ENCODE measurements around the gene CTPS1. TPM values are rescaled to one million over a fixed set of nuclear protein-coding genes. Genes with fewer than 3 reads are reported as not detected.
A peak's percentile ranks its signal among the peaks of the same experiment; 100 is the strongest.

Gene CTPS1
- total and polyA plus RNA-seq, 2 experiments from 2014 or later: 31.8 to 93.9 TPM

DNA sequence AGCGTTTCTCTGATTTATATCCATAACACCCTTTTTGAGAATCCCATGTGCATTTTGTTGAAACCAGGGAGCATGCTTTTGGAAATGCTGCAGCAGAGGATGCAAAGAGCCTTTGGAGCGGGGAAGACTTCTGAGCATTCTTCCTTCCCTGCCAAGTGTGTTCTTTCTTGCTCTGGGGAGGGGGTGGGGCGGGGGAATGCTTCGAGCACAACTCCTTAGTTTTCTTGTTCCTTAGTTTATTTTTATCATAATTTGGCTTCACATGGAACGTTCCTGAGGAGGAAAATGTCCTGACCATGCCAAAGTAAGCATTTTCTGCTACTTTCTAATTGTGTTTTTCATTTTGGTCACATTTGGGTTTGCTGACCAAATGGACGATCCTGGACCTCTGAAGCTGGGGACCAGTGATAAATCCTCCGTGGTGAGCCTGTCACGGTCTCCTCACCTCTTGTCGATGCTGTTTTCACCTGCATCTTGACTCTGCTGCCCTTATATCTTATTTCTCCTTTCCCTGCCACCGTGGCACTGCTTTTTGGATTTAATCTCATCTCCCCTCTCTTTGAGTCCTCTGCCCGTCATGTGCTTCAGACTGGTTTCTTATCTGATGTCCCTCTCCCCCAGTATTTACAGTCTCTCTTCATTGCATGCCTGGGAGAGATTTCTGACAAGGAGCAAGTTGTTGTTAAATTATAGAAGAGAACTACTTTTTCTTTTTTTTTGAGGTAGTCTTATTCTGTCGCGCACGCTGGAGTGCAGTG lies 2.4 kb downstream of the CTPS1 start (continued):
- TF ChIP-seq, protein P1, sequence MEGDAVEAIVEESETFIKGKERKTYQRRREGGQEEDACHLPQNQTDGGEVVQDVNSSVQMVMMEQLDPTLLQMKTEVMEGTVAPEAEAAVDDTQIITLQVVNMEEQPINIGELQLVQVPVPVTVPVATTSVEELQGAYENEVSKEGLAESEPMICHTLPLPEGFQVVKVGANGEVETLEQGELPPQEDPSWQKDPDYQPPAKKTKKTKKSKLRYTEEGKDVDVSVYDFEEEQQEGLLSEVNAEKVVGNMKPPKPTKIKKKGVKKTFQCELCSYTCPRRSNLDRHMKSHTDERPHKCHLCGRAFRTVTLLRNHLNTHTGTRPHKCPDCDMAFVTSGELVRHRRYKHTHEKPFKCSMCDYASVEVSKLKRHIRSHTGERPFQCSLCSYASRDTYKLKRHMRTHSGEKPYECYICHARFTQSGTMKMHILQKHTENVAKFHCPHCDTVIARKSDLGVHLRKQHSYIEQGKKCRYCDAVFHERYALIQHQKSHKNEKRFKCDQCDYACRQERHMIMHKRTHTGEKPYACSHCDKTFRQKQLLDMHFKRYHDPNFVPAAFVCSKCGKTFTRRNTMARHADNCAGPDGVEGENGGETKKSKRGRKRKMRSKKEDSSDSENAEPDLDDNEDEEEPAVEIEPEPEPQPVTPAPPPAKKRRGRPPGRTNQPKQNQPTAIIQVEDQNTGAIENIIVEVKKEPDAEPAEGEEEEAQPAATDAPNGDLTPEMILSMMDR (conservative IDR thresholded peaks at IDR 0.05; ENCODE audit: low read depth in 2 of 2): no peak
- TF ChIP-seq STAT1 (IDR thresholded peaks at IDR 0.05; ENCODE audit: unreplicated experiment) (no peak), NANOG (IDR thresholded peaks at IDR 0.05; ENCODE audit: borderline replicate concordance) (no peak), POLR2AphosphoS5 (IDR thresholded peaks at IDR 0.05; ENCODE audit: low read depth) (no peak)

DNA sequence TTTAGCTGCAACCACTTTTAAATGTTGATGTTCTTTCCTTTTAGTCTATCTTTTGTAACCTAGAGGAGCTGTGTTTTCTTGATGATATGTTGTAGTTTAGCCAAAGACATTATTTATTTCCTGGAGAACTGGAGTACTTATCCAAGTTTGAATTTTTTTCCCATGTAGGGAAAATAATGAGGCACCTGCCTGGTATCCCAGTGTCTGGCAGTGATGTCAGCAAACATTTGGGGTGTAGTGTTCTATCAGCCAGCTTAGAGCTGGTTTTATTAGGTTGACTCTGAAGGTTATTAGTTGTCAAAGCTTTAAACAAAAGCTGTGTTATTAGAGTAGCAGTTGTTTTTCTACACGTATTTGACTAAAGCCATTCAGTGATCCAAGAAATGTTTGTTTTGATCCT lies 3.2 kb downstream of the CTPS1 start:
- Histone ChIP-seq H3K4me1 (ENCODE audit: insufficient read depth) (peaks cover 23% of the 10 kb centered on the region), H3F3A (replicated peaks; ENCODE audit: low read depth) (0 out of 2 replicates have a peak, but pooled peaks cover 3% of the 10 kb centered on the region), H3K27me3 (ENCODE audit: insufficient read depth) (no peaks in the 10 kb centered on the region), H3K79me2 (replicated peaks; ENCODE audit: insufficient read depth) (peaks cover 60% of the 10 kb centered on the region), H4K20me1 (replicated peaks; ENCODE audit: insufficient read depth) (peaks cover 33% of the 10 kb centered on the region), H3K36me3 (ENCODE audit: insufficient read depth) (peaks cover 39% of the 10 kb centered on the region), H3K9me2 (ENCODE audit: insufficient read depth) (no peaks in the 10 kb centered on the region), H3K4me3 (no peak overlapping the region), H3K4me2 (no peak overlapping the region), H2AFZ (no peak overlapping the region), H3K27ac (ENCODE audit: low read depth) (0 out of 2 replicates have a peak overlapping the region, but pooled peaks have one; percentile 45)
- Mint-ChIP-seq H3K4me3 (no peak overlapping the region), H3K27me3 (ENCODE audit: insufficient read depth, low read depth, poor library complexity) (peaks cover 8% of the 10 kb centered on the region), H3K4me1 (peaks cover 21% of the 10 kb centered on the region), H3K27ac (0 out of 2 replicates have a peak overlapping the region, but pooled peaks have one; percentile 30), H3K9me3 (no peaks in the 10 kb centered on the region), H3K36me3 (ENCODE audit: low read depth) (peaks cover 55% of the 10 kb centered on the region)
- no peak for DNase-seq (ENCODE audit: low spot score)
- no peak for ATAC-seq
- TF ChIP-seq ZNF114 (CRISPR knock-in tag; IDR thresholded peaks at IDR 0.05) (no peak), POLR2AphosphoS5 (IDR thresholded peaks at IDR 0.05; ENCODE audit: low read depth) (no peak), STAT1 (IDR thresholded peaks at IDR 0.05; ENCODE audit: unreplicated experiment) (no peak), EZH2 (IDR thresholded peaks at IDR 0.05; ENCODE audit: low read depth, unreplicated experiment) (no peak), CREB1 (CRISPR knock-in tag; IDR thresholded peaks at IDR 0.05; ENCODE audit: low read depth) (no peak)
- TF ChIP-seq, protein P1 (conservative IDR thresholded peaks at IDR 0.05; ENCODE audit: low read depth in 2 of 2): no peak
- TF ChIP-seq, protein P2, sequence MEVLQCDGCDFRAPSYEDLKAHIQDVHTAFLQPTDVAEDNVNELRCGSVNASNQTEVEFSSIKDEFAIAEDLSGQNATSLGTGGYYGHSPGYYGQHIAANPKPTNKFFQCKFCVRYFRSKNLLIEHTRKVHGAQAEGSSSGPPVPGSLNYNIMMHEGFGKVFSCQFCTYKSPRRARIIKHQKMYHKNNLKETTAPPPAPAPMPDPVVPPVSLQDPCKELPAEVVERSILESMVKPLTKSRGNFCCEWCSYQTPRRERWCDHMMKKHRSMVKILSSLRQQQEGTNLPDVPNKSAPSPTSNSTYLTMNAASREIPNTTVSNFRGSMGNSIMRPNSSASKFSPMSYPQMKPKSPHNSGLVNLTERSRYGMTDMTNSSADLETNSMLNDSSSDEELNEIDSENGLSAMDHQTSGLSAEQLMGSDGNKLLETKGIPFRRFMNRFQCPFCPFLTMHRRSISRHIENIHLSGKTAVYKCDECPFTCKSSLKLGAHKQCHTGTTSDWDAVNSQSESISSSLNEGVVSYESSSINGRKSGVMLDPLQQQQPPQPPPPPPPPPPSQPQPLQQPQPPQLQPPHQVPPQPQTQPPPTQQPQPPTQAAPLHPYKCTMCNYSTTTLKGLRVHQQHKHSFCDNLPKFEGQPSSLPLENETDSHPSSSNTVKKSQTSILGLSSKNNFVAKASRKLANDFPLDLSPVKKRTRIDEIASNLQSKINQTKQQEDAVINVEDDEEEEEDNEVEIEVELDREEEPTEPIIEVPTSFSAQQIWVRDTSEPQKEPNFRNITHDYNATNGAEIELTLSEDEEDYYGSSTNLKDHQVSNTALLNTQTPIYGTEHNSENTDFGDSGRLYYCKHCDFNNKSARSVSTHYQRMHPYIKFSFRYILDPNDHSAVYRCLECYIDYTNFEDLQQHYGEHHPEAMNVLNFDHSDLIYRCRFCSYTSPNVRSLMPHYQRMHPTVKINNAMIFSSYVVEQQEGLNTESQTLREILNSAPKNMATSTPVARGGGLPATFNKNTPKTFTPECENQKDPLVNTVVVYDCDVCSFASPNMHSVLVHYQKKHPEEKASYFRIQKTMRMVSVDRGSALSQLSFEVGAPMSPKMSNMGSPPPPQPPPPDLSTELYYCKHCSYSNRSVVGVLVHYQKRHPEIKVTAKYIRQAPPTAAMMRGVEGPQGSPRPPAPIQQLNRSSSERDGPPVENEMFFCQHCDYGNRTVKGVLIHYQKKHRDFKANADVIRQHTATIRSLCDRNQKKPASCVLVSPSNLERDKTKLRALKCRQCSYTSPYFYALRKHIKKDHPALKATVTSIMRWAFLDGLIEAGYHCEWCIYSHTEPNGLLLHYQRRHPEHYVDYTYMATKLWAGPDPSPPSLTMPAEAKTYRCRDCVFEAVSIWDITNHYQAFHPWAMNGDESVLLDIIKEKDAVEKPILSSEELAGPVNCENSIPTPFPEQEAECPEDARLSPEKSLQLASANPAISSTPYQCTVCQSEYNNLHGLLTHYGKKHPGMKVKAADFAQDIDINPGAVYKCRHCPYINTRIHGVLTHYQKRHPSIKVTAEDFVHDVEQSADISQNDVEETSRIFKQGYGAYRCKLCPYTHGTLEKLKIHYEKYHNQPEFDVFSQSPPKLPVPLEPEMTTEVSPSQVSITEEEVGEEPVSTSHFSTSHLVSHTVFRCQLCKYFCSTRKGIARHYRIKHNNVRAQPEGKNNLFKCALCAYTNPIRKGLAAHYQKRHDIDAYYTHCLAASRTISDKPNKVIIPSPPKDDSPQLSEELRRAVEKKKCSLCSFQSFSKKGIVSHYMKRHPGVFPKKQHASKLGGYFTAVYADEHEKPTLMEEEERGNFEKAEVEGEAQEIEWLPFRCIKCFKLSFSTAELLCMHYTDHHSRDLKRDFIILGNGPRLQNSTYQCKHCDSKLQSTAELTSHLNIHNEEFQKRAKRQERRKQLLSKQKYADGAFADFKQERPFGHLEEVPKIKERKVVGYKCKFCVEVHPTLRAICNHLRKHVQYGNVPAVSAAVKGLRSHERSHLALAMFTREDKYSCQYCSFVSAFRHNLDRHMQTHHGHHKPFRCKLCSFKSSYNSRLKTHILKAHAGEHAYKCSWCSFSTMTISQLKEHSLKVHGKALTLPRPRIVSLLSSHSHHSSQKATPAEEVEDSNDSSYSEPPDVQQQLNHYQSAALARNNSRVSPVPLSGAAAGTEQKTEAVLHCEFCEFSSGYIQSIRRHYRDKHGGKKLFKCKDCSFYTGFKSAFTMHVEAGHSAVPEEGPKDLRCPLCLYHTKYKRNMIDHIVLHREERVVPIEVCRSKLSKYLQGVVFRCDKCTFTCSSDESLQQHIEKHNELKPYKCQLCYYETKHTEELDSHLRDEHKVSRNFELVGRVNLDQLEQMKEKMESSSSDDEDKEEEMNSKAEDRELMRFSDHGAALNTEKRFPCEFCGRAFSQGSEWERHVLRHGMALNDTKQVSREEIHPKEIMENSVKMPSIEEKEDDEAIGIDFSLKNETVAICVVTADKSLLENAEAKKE (CRISPR knock-in tag; IDR thresholded peaks at IDR 0.05): no peak
- TF ChIP-seq, protein P3, sequence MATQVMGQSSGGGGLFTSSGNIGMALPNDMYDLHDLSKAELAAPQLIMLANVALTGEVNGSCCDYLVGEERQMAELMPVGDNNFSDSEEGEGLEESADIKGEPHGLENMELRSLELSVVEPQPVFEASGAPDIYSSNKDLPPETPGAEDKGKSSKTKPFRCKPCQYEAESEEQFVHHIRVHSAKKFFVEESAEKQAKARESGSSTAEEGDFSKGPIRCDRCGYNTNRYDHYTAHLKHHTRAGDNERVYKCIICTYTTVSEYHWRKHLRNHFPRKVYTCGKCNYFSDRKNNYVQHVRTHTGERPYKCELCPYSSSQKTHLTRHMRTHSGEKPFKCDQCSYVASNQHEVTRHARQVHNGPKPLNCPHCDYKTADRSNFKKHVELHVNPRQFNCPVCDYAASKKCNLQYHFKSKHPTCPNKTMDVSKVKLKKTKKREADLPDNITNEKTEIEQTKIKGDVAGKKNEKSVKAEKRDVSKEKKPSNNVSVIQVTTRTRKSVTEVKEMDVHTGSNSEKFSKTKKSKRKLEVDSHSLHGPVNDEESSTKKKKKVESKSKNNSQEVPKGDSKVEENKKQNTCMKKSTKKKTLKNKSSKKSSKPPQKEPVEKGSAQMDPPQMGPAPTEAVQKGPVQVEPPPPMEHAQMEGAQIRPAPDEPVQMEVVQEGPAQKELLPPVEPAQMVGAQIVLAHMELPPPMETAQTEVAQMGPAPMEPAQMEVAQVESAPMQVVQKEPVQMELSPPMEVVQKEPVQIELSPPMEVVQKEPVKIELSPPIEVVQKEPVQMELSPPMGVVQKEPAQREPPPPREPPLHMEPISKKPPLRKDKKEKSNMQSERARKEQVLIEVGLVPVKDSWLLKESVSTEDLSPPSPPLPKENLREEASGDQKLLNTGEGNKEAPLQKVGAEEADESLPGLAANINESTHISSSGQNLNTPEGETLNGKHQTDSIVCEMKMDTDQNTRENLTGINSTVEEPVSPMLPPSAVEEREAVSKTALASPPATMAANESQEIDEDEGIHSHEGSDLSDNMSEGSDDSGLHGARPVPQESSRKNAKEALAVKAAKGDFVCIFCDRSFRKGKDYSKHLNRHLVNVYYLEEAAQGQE (IDR thresholded peaks at IDR 0.05; ENCODE audit: unreplicated experiment): no peak
